Choroid plexus epithelial cell (primary cell): ENCODE data around the gene PLEKHG7.

ENCODE experiments used
- DNase-seq: peaks from one replicate; pipeline ENCODE4 v3.0.0-alpha.2; 2010; ENCODE audit warnings: low read depth
- H3K4me3 ChIP-seq: 2 replicates; pipeline ENCODE4 v1.5.1; 2011; ENCODE audit warnings: low read depth, mild to moderate bottlenecking, control low read depth, low read length, moderate library complexity
- TF ChIP-seq, protein P1 (sequence below): conservative IDR thresholded peaks from 2 replicates; pipeline ENCODE4 v1.5.1; 2011; ENCODE audit warnings: low read depth, mild to moderate bottlenecking, control low read depth, inconsistent platforms, low read length, moderate library complexity

Gene PLEKHG7

GRCh38 chr12:92733661-92734060 is 30.9 kb downstream of the PLEKHG7 start:
- H3K4me3 ChIP-seq = no peak overlapping the region
- no peak for DNase-seq
- TF ChIP-seq, protein P1, sequence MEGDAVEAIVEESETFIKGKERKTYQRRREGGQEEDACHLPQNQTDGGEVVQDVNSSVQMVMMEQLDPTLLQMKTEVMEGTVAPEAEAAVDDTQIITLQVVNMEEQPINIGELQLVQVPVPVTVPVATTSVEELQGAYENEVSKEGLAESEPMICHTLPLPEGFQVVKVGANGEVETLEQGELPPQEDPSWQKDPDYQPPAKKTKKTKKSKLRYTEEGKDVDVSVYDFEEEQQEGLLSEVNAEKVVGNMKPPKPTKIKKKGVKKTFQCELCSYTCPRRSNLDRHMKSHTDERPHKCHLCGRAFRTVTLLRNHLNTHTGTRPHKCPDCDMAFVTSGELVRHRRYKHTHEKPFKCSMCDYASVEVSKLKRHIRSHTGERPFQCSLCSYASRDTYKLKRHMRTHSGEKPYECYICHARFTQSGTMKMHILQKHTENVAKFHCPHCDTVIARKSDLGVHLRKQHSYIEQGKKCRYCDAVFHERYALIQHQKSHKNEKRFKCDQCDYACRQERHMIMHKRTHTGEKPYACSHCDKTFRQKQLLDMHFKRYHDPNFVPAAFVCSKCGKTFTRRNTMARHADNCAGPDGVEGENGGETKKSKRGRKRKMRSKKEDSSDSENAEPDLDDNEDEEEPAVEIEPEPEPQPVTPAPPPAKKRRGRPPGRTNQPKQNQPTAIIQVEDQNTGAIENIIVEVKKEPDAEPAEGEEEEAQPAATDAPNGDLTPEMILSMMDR = no peak

DNA sequence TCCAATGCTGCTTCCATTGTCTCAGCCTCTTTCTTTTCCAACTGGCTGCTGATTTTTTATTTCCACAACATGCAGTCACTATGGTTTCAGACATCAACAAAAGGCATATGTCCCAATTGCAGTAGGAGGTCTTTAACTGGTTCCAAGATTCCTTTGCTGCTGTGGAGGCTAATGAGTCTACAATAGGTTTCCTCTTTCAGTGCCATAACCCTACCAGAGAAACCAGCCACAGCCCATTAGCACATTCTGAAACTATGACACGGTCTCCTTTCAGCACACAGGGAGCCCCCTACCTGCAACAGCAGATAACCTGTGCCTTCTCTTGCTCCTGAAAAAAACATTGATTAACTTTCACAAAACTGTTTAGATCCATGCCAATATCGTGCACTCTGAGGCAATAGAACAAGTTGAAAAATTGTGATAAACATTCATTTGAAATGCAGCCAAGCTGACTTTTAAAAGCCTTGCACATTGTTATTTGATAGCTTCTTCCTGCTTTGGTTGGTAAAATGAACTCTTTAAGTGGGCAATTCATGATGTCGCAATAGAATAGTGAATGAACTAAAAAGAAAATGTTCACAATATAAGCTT is 32.4 kb downstream of the PLEKHG7 start:
- TF ChIP-seq, protein P1 = peak; percentile 45
- DNase-seq = peak; percentile 98
- H3K4me3 ChIP-seq = no peak overlapping the region

DNA sequence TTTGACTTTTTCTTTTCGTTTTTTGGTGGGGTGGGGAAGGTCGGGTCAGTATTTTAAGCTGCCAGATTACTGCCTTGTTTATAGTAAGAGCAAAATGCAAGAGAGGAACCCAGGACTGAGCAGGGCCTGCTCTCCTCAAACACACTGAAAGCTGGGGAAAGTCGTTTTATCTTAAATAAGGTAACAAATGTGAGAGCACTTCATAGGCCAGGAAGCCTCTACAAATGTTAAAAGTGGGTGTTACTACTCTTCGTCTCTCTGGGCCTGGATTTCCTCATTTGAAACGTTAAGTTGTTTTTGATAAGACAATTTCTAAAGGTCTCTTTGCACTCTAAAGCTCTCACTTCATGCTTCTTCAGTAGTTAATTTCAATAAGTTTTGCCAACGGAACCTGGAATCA is 33.8 kb downstream of the PLEKHG7 start:
- no peak for DNase-seq
- TF ChIP-seq, protein P1 = no peak
- no peak overlapping the region for H3K4me3 ChIP-seq

- H3K4me3 ChIP-seq = no peak overlapping the region
- TF ChIP-seq, protein P1 = no peak
- DNase-seq = no peak
Observed at GRCh38 chr12:92737855-92738850, 35.4 kb downstream of the PLEKHG7 start.

- TF ChIP-seq, protein P1 = no peak
- DNase-seq = peak; percentile 29
- no peak overlapping the region for H3K4me3 ChIP-seq
Observed at GRCh38 chr12:92739113-92739512, 36.3 kb downstream of the PLEKHG7 start.

DNA sequence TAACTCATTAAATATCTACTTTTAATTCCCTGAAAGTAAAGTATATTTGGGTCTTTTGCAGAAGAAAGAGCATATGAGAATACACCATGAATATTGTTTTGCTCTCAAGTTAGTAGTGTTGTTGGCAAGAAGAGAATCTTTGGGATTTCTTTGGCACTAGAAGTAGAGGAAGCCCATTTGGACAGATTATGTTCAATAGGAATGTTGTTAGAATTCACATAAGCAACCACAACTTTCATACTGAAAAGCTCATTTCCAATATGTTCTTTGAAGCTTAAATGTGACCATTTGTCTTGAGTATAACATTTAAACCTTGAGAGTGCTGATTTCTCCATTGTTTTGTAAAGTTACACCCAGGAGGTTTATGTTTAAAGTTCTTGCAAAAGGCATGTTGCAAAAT is 37.6 kb downstream of the PLEKHG7 start:
- no peak for DNase-seq
- TF ChIP-seq, protein P1 = no peak
- no peak overlapping the region for H3K4me3 ChIP-seq
